HG02610 (cell line): ENCODE results near the gene ACOD1.
"Not testable (repeated sequence)": the region's sequence is repeated elsewhere in the genome, so short reads cannot be mapped to it uniquely, and the experiment has no call there.

Experiments used
- ATAC-seq: cut with Tn5 transposase; IDR thresholded peaks from one replicate; pipeline ENCODE4 v1.9.1; 2021; ENCODE audit warnings: mild to moderate bottlenecking, moderate library complexity; ENCODE audit not compliant: unreplicated experiment

The ACOD1 gene

DNA sequence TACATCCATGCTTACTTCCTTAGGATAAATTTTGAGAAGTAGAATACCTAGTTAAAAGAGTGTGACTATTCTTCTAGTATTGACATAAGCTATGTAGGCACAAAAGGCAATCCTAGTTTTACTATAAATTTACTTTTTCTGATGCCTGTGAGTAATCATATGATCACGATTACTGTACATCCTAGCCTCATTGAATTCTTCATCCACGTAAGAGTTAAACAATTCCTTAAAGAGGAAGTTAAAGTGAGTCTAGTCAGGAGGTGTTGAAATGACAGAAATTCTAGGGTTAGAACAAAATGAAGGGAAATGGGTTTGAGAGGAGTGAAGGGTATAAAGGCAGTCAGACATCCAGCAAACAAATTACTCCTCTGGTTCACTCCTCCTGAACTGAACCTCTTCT lies at the start of gene ACOD1:
TSS of gene ACOD1 (plus strand) at position 363 of the 400 bp plus-strand sequence. CDS start 48 bp downstream, outside the sequence.
- ATAC-seq, result no peak

GRCh38 chr13:76899066-76899465 lies 49.2 kb upstream of the ACOD1 start:
- ATAC-seq, result not testable (repeated sequence)

GRCh38 chr13:76903544-76904162 lies 44.7 kb upstream of the ACOD1 start:
- peak; percentile 96 for ATAC-seq

DNA sequence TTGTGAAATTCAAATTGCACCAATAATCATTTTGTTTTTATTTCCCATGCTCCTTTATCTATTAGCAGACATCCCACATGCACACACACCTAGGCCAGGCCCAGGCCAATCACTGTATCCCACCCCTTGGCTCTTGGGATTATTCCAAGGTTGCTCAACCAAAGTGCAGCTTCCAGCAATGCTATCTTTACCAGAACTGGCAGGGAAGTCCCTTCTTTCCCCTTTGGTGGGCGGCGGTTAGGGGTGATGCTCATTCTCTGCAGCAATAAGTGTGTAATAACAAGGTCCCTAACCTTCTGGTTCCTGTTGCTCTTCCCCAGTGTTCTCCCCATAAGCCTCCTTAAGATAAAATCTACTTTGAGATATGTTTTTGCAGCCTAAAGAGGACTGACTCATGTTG lies 43.8 kb upstream of the ACOD1 start:
- ATAC-seq, result no peak

DNA sequence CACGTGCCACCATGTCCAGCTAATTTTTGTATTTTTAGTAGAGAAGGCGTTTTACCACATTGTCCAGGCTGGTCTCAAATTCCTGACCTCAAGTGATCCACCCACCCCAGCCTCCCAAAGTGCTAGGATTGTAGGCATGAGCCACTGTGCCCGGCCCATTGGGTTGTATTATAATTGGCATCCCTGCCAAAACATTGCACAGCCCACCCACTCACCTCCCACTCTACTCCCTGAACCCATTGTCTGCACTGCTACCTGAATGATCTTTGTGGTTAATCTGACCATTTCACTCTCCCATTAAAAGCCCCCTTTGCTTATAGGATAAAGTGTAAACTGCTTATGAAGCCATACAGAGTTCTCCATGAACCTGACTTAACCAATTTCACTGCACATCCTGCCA lies 35.8 kb upstream of the ACOD1 start:
- no peak for ATAC-seq

DNA sequence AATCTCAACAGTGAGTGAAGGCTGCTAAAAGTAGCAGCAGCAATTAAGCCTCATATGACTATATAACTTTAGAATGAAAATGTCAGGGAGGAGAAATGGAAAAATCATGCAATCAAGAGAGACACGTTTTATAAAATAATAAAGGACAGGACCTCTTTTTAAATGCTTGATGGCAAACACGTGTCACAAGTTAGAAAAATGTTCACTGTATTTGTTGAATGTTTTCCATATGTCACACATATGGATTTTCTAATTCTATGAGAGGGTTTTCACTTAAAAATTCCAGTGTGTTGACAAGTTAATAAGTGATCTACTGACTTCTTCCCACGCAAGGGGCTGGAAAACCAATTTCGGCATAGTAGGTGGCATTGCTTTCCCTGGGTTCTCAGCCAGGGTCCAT lies 34.4 kb upstream of the ACOD1 start:
- no peak for ATAC-seq

- ATAC-seq, result no peak
Measured at GRCh38 chr13:76917095-76917494, 31.2 kb upstream of the ACOD1 start.

GRCh38 chr13:76917755-76918481 lies 30.4 kb upstream of the ACOD1 start:
- ATAC-seq, result not testable (repeated sequence)

DNA sequence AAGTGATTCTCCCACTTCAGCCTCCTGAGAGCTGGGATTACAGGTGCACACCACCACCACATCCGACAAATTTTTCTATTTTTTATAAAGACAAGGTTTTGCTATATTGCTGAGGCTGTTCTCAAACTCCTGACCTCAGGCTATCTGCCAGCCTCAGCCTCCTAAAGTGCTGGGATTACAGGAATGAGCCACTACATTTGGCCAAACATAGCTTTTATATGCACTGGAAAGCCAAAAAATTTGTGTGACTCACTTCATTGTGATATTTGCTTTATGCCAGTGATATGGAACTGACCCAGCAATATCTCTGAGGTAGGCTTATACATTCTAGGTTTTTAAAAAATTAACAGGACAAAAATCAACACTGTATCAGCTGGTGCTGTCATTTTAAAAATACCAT lies 26.8 kb upstream of the ACOD1 start:
- no peak for ATAC-seq

DNA sequence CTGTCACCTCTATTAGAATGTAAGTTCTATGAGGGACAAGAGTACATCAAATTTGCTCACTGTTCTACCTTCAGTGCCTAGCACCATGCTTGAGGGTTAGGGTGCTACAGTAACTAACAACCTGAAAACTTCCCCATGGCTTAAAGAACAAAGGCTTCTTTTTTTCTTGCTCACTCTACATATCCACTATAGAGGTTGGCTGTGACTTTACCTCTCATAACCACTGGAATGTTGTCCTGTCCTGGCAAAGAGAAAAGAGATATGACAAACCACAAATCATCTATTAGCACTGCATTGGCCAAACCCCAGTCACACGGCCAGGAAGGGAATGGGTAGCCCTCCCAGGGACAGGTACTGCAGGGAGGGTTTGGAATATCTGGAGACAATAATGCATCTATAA lies 23.2 kb upstream of the ACOD1 start:
- no peak for ATAC-seq

GRCh38 chr13:76927955-76928354 lies 20.4 kb upstream of the ACOD1 start:
- no peak for ATAC-seq

DNA sequence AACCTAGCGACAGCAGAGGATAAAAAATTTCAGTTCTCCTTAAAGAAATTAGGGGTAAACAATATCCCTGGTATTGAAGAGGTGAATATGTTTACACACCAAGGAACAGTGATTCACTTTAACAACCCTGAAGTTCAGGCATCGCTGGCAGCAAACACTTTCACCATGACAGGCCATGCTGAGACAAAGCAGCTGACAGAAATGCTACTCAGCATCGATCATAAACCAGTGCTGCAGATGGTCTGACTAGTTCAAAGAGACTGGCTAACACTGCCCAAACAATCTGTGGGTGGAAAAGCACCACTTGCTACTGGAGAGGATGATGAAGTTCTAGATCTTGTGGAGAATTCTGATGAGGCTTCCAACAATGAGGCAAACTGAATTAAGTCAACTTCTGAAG lies 19.9 kb upstream of the ACOD1 start:
- no peak for ATAC-seq

- no peak for ATAC-seq
Measured at GRCh38 chr13:76929320-76929719, 19.0 kb upstream of the ACOD1 start.

DNA sequence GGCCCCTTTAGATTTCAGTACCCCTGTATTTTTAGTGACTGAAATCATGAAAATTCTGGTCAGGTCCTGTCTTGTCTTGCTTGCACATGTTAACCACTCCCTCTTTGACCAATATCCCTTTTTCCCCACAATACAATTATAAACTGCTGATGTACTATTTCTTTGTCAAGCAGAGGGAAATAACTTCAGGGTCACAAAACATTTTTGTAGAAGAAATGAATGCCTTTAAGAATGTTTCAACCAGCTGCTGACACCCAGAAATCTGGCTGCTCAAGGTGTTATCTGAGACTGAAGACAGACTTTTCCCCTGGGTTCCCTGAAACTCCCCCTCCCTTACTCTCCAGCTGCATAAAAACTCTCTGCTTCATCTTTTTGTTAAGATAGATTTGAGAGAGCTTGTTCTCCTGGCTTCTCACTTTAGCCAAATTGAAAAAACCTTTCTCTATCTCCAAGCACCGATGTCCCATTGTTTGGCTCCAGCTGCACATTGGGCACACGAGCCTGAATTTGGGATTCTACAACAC lies 18.4 kb upstream of the ACOD1 start:
- no peak for ATAC-seq

DNA sequence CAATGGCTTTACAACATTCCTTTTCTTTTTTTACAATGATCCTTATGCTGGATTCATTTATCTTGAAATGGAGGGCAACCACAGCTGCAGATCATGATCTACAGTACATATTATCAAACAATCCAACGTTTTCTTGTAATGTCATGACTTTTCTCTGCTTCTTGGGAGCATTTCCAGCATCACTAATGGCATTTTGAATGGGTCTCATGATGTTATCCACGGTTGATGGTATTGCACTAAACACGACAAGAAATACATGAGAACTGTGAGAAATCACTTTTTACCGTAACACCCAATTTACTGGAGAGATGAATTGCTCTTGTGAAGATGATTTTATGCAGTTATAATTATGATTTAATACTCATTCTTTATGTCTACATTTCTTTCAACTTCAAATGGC lies 16.2 kb upstream of the ACOD1 start:
- no peak for ATAC-seq

- ATAC-seq, result no peak
Measured at GRCh38 chr13:76934671-76935070, 13.6 kb upstream of the ACOD1 start.

GRCh38 chr13:76936763-76937162 lies 11.5 kb upstream of the ACOD1 start:
- no peak for ATAC-seq

GRCh38 chr13:76937281-76937820 lies 11.0 kb upstream of the ACOD1 start:
- ATAC-seq, result no peak

- no peak for ATAC-seq
Measured at GRCh38 chr13:76939215-76939614, 9.1 kb upstream of the ACOD1 start.

- ATAC-seq, result no peak
Measured at GRCh38 chr13:76942363-76942762, 5.9 kb upstream of the ACOD1 start.

- ATAC-seq, result no peak
Measured at GRCh38 chr13:76943646-76944045, 4.7 kb upstream of the ACOD1 start.

DNA sequence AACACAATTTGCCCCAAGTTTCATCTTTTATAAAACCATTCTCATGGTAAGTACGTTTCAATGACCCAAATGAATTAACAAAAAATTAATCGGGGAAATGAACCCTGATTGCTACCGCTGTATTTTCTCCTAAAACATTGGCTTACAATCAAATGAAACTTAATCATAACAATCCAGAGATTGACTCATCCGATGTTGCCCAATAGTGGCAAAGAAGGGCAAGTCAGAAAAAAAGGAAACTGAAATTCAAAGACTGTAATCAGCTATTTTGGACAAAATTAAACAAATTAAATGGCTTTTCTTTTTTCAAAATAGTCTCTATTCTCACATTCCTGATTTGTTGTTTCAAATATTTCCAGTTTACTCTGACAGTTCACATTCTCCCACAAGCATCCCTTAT lies 3.9 kb upstream of the ACOD1 start:
- no peak for ATAC-seq
